OCI-LY3 (cell line): ENCODE data around the gene OSCP1.

Experiments used
- EZH2phosphoT487 ChIP-seq: fragments of 200-600 bp; shearing (Covaris generic); IDR thresholded peaks from 2 replicates; pipeline ENCODE4 v1.6.1; 2018; ENCODE audit warnings: antibody characterized with exemption, mixed run types, low read depth
- TF ChIP-seq, protein P1 (sequence below): fragments of 200-600, 300-600 bp; sonication (generic); IDR thresholded peaks from 2 replicates; pipeline ENCODE4 v1.5.1; 2014; ENCODE audit warnings: antibody characterized with exemption, low read length, low read depth

DNA sequence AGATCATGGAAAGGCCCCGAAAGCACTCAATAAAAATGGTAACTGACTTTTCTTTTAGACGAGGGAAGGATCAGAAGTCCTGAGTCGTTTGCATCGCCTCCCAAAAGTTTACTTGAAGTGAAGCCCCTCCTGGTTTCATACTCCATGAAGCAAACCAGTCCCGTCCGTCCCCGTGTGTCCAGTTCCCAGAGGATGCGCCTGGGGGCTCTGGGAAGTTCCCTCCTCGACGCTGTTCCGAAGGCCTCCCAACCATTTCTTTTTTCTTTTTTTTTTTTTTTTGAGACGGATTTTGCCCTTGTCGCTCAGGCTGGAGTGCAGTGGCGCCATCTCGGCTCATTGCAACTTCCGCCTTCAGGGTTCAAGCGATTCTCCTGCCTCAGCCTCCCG, 661 bp upstream of the OSCP1 start:
- TF ChIP-seq, protein P1, sequence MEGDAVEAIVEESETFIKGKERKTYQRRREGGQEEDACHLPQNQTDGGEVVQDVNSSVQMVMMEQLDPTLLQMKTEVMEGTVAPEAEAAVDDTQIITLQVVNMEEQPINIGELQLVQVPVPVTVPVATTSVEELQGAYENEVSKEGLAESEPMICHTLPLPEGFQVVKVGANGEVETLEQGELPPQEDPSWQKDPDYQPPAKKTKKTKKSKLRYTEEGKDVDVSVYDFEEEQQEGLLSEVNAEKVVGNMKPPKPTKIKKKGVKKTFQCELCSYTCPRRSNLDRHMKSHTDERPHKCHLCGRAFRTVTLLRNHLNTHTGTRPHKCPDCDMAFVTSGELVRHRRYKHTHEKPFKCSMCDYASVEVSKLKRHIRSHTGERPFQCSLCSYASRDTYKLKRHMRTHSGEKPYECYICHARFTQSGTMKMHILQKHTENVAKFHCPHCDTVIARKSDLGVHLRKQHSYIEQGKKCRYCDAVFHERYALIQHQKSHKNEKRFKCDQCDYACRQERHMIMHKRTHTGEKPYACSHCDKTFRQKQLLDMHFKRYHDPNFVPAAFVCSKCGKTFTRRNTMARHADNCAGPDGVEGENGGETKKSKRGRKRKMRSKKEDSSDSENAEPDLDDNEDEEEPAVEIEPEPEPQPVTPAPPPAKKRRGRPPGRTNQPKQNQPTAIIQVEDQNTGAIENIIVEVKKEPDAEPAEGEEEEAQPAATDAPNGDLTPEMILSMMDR, result no peak
- no peak for TF ChIP-seq EZH2phosphoT487
